ENCODE results near the gene CACNA1C. TPM values are rescaled to one million over a fixed set of nuclear protein-coding genes. Genes with fewer than 3 reads are reported as not detected.

The CACNA1C gene
- total RNA-seq, 1 experiment from 2014 or later = not detected

GRCh38 chr12:2560356-2560755 lies 507.6 kb downstream of the CACNA1C start:
- Histone ChIP-seq H2AFZ (no peak overlapping the region), H3K4me2 (no peak overlapping the region), H3F3A (ENCODE audit: insufficient read depth, low read depth) (no peaks in the 10 kb centered on the region), H3K4me1 (replicated peaks; ENCODE audit: insufficient read depth) (no peaks in the 10 kb centered on the region), H3K9me2 (ENCODE audit: insufficient read depth) (no peaks in the 10 kb centered on the region), H3K27me3 (ENCODE audit: insufficient read depth, low read depth) (peaks cover 98% of the 10 kb centered on the region), H3K36me3 (ENCODE audit: low read depth) (no peaks in the 10 kb centered on the region), H3K27ac (no peak overlapping the region), H3K79me2 (ENCODE audit: low read depth) (no peaks in the 10 kb centered on the region), H4K20me1 (ENCODE audit: insufficient read depth) (peaks cover 6% of the 10 kb centered on the region; the same call in 1 of the 2 replicates), H3K4me3 (no peak overlapping the region), H3K9me3 (ENCODE audit: insufficient read depth, low read depth) (no peaks in the 10 kb centered on the region)
- CTCF ChIA-PET = no interaction called here
- intact Hi-C loops (cut with micrococcal nuclease; ENCODE audit: unreplicated experiment) = no loop called here
- TF ChIP-seq EZH2 (IDR thresholded peaks at IDR 0.05; ENCODE audit: low read depth) (no peak), CTCF (conservative IDR thresholded peaks at IDR 0.05) (no peak)
- no TSS peak for BruUV-seq (replicated peaks)
- no peak for DNase-seq
- POLR2A ChIA-PET (ENCODE audit: unreplicated experiment) = no interaction called here

- POLR2A ChIA-PET (ENCODE audit: unreplicated experiment) = interaction anchor here (0.6 kb wide), 1 partner anchor 191 kb away, joined by 3 read pairs; no protein-coding TSS in a partner anchor
- intact Hi-C loops (cut with micrococcal nuclease; ENCODE audit: unreplicated experiment) = no loop called here
- CTCF ChIA-PET = no interaction called here
- H3K4me1 ChIP-seq (replicated peaks; ENCODE audit: insufficient read depth) = no peaks in the 10 kb centered on the region
- peaks cover 6% of the 10 kb centered on the region; the same call in 1 of the 2 replicates for H4K20me1 ChIP-seq (ENCODE audit: insufficient read depth)
- no peak for DNase-seq
- no TSS peak for BruUV-seq (replicated peaks)
- TF ChIP-seq EZH2 (IDR thresholded peaks at IDR 0.05; ENCODE audit: low read depth) (no peak), CTCF (conservative IDR thresholded peaks at IDR 0.05) (no peak)
- peaks cover 98% of the 10 kb centered on the region for H3K27me3 ChIP-seq (ENCODE audit: insufficient read depth, low read depth)
- no peak overlapping the region for H3K4me3 ChIP-seq
- H3K36me3 ChIP-seq (ENCODE audit: low read depth) = no peaks in the 10 kb centered on the region
- H3K9me2 ChIP-seq (ENCODE audit: insufficient read depth) = no peaks in the 10 kb centered on the region
- no peaks in the 10 kb centered on the region for H3K9me3 ChIP-seq (ENCODE audit: insufficient read depth, low read depth)
- H3F3A ChIP-seq (ENCODE audit: insufficient read depth, low read depth) = no peaks in the 10 kb centered on the region
- H3K4me2 ChIP-seq = no peak overlapping the region
- no peak overlapping the region for H2AFZ ChIP-seq
- no peaks in the 10 kb centered on the region for H3K79me2 ChIP-seq (ENCODE audit: low read depth)
- H3K27ac ChIP-seq = no peak overlapping the region
These were observed 508.6 kb downstream of the CACNA1C start for GRCh38 chr12:2561367-2561766.

- no peak for DNase-seq
- Histone ChIP-seq H2AFZ (no peak overlapping the region), H3K9me3 (ENCODE audit: insufficient read depth, low read depth) (no peaks in the 10 kb centered on the region), H3K79me2 (ENCODE audit: low read depth) (no peaks in the 10 kb centered on the region), H3K4me2 (no peak overlapping the region), H3K27ac (no peak overlapping the region), H4K20me1 (ENCODE audit: insufficient read depth) (peaks cover 6% of the 10 kb centered on the region; the same call in 1 of the 2 replicates), H3K4me1 (replicated peaks; ENCODE audit: insufficient read depth) (no peaks in the 10 kb centered on the region), H3F3A (ENCODE audit: insufficient read depth, low read depth) (no peaks in the 10 kb centered on the region), H3K36me3 (ENCODE audit: low read depth) (no peaks in the 10 kb centered on the region), H3K9me2 (ENCODE audit: insufficient read depth) (no peaks in the 10 kb centered on the region), H3K4me3 (no peak overlapping the region), H3K27me3 (ENCODE audit: insufficient read depth, low read depth) (peaks cover 98% of the 10 kb centered on the region)
- POLR2A ChIA-PET (ENCODE audit: unreplicated experiment) = no interaction called here
- TF ChIP-seq EZH2 (IDR thresholded peaks at IDR 0.05; ENCODE audit: low read depth) (no peak), CTCF (conservative IDR thresholded peaks at IDR 0.05) (no peak)
- intact Hi-C loops (cut with micrococcal nuclease; ENCODE audit: unreplicated experiment) = no loop called here
- BruUV-seq (replicated peaks) = no TSS peak
- CTCF ChIA-PET = no interaction called here
These were observed 509.6 kb downstream of the CACNA1C start for GRCh38 chr12:2562400-2562799.

All from PC-9 (cell line).